HPDE6-E6E7 (cell line): ENCODE measurements around the gene ITPRIPL1.
"Not testable (repeated sequence)": the region's sequence is repeated elsewhere in the genome, so short reads cannot be mapped to it uniquely, and the experiment has no call there.

Experiments used
- DNase-seq: peaks from one replicate; pipeline ENCODE4 v3.0.0; 2011; ENCODE audit warnings: missing footprints; ENCODE audit errors: extremely low spot score

The ITPRIPL1 gene, protein sequence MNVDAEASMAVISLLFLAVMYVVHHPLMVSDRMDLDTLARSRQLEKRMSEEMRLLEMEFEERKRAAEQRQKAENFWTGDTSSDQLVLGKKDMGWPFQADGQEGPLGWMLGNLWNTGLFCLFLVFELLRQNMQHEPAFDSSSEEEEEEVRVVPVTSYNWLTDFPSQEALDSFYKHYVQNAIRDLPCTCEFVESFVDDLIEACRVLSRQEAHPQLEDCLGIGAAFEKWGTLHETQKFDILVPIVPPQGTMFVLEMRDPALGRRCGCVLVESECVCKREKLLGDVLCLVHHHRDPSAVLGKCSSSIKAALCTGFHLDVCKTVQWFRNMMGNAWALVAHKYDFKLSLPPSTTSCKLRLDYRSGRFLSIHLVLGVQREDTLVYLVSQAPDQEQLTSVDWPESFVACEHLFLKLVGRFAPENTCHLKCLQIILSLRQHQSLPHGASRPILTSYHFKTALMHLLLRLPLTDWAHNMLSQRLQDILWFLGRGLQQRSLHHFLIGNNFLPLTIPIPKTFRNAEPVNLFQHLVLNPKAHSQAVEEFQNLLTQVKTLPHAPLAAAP

DNA sequence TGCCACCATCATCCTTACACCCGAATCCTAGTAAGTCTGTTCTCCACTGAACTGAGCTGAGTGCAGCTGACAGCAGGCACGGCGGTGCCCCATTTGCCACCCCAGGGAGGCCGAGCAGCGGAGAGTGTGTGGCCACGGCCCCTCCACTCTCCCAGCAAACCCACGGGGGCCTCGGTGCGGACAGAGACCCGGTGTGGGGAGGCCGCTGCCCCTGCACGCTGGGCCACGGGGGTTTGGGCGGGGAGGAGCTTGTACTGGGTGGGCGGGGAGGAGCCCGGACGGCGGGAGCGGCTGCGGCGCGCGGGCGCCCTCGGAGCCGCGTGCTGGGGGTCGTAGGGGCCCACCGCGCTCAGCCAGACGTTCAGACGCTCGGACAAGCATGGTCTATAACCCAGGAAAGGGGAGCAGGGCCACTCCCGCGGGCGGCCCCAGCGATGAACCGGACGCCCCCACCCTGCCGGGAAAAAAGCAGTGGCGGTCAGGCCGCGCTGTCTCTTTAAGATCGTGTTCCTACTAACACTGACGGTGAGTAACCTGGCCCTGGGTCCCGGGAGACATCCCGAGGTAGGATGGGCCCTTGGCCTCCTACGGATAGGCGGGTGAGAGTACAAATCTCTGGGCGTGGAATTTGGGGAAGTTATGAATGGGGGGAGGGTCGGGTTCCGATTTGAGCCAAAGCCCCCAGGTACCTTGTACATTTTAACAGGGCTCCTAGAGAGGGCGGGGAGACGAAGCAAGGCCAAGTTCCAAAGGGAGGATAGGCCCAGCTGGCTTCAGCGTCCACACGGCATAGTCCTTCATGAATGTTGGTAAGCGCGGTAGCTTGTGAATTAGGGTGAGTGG lies at the start of gene ITPRIPL1:
Gene ITPRIPL1, plus strand, starts transcription at position 277 of the 843 bp plus-strand sequence. Its CDS starts 523 bp downstream, at position 800.
- DNase-seq = no peak

DNA sequence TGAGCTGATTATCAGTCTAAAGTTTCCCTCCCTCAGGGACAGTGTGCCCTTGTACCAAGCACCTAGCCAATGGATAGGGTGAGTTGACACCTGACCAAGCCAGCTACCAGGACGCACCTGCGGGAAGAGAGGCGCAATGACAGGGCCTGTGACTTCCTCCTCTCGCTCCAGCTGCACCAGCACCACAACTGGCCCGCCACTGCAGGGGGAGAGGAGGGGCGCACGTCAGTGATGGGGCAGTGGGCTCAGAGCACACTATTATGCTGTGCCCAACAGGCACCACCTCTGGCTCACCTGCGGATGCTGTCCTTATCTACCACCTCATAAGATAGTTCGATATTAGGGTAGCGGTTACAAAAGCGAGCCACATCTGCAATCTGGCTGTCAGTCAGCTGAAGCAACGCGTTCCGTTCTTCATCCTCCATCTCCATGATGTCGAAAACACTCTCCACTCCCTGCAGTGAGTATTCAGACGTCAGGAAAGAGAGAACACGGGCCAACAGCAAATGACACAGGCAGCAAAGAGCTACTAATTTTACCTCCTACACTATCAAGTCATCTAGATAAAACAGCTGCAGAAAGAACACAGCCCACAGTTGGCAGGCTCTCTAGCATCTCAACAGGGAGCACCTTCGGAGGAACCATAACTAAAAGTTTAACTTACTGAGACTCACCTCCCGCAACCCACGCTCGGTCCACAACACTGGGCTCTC lies 48.2 kb upstream of the ITPRIPL1 start:
- no peak for DNase-seq

DNA sequence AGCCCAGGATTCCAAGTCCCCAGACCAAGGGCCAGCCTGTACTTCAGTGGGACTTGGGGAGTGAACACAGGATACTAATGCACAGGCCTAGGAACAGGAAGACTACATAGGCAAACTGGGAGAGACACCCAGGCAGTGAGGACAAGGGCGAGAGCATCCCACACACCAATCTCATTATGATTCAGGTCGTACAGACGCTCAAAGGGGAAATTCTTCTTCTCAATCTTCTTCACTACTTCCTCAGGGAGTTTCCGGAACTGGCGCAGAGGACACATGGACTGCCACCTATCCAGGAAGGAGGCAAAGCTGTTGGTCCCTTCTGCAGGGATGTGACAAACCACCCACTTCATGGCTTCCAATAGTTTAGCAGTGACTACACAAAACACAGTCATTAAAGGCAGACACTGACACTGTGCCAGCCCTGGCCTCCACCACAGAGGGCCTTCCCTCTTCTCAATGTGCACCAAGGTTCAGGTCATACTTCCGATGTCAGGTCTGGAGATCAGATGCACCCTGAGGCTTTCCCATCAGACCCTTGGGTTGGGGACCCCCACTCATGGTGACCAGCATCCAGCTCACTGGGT lies 37.8 kb upstream of the ITPRIPL1 start:
- DNase-seq = no peak

DNA sequence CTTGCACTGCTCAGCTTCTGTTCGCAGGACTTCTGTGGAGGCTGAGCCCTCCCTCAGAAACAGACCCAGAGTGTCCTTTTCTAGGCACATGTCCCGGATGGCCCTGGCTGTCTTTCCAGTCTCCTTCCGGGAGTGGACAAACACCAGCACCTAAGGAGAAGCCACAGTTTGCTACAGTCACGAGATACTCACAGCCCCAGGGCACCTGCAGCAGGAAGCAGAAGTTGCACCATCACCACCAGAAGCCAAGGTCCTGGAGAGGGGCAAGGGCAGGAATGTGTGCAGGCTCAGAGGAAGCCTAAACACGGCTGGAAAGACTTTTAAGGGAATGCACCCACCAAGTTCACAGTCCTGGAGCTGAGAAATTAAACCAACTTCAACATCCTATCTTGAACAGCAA lies 33.4 kb upstream of the ITPRIPL1 start:
- DNase-seq = no peak

DNA sequence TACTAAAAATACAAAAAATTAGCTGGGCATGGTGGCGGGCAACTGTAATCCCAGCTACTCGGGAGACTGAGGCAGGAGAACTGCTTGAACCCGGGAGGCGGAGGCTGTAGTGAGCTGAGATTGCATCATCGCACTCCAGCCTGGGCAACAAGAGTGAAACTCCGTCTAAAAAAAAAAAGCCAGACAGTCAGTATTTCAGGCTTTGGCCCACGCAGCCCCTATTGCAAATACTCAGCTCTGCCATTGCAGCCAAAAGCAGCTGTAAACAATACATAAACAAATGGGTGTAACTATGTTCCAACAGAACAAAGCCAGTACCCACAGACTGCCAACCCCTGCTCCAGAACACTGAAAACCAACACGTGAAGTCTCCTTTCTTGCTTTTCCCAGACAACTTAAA lies 30.8 kb upstream of the ITPRIPL1 start:
- DNase-seq = not testable (repeated sequence)

DNA sequence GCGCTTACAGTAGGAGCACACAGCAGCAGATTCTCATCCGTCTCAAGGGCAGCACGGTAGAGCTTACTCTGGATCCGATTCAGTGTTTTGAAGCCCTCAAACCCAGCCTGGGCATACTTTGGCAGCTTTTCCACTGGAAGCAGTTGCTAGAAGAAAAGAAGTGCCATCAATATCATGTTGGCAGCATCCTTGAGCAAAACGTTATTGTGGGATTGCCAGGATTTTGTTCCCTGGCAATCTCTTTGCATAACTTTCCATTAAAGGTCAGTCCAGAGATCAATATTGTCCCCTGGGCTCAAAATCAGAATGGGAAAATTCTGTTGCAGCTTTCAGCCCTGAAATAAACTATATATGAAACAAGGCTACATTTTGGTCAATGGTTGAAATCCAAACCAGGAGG lies 28.2 kb upstream of the ITPRIPL1 start:
- no peak for DNase-seq

DNA sequence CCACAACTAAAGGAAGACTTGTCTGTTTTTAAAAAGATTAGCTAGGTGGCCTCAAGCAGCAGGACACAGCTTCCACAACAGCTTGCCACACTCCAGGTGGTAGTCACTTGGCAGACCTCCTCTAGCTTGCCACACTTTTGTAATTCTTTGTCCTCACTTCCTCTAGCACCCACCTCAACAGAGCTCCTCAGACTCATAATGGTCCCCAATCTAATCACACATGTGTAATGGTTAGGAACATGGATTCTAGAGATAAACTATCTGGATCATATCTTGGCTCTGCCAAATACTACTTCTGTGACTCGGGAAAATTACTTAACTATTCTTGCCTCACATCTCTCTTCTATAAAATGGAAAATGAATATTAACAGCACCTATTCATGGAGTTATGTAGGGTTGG lies 23.3 kb upstream of the ITPRIPL1 start:
- no peak for DNase-seq

DNA sequence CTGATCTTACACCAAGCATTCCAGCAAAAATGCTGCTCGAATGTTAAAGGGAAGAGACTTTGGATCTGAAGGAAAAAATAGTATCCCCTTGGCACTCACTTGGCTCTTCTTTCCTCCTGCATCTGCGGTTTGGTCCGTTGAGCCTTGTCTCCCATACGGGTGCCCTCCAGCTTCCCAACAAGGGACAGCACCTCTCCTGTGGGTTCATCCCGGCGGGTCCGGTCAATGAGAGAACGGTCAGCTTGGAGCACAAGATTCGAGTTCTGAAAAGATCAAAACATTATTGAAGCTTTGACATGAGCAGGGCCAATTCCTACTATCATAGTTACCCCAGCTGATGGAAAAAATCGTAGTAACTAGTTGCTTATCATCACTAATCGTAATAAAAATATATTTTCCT lies 20.5 kb upstream of the ITPRIPL1 start:
- DNase-seq = no peak

DNA sequence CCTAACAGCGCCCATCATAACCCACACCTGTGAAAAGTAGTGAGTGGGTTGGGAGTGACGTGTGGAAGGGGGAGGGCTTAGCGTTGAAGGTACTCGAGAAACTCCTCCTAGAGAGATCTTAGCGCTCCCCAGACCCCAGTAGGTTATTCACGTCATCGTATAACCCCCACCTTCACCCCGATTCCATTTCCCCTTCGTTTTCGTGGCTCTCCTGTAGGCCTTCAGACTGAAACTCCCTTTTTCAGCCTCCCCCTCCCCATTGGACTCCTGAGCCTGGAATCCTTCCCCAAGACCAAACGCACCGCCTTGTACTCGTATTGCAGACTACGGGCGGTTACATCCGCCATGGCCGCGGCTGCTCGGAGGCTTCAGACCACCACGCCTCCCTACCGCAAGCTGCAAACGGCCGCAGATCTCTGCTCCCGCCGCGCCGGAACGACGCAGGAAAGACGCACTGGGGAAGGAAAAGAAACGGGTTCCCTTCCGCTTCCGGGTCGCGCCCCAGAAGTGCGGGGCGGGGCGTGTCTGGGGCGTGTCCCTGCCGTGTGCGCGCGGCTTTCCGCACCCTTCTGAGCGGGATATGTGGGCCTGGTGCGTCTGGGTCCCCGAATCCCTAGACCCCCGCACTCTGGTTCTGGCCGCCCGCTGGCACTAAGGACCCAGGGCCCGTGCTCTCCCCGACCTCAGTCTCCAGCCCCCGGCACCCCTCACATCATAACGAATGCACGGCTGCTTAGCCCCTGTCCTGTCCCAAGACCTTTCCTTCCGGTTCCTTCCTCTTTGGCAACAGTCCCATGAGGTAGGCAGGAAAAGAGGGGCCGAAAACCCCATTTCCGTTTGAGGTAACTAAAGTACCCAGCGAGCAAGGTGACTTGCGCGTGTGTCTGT lies 19.8 kb upstream of the ITPRIPL1 start, which contains the start of gene SNRNP200:
Gene SNRNP200, minus strand, starts transcription at position 456 of the 888 bp plus-strand sequence. Its CDS starts 109 bp downstream, at position 347.
- peak; percentile 76 for DNase-seq

DNA sequence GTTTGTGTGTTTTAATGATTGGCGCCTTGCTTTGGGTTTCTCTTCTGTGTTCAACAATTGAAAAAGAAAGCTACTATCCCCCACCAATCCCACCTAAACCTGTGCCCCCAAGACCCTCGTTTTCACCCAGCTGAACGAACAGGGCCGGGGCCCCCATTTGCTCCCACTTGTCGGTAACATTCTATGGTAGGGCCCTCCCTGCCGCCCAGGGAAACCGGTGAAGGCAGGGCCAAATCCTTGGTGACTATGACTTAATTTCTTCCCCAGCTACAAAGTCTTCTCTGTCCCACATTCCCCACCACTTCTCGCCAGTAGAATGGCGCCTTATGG lies 19.2 kb upstream of the ITPRIPL1 start:
- no peak for DNase-seq

DNA sequence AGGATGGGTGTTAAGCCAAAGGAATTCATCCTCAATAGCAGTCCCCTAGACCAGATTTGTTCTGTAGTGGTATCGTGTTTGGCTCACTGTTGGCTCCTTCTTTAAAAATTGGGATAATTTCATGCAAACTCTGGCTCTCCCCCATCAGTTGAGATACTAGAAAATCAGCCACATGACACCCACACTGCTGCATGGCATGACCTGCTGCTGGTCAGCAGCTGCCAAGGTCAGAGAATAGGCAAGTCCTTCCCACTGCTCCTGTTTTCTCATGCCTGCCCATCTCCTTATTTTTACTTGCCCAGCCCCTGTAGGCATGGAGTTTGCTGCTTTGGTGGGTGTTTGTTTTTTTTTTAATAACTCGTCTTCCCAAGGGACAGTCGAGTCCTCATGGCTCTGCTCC lies 18.7 kb upstream of the ITPRIPL1 start:
- DNase-seq = no peak

DNA sequence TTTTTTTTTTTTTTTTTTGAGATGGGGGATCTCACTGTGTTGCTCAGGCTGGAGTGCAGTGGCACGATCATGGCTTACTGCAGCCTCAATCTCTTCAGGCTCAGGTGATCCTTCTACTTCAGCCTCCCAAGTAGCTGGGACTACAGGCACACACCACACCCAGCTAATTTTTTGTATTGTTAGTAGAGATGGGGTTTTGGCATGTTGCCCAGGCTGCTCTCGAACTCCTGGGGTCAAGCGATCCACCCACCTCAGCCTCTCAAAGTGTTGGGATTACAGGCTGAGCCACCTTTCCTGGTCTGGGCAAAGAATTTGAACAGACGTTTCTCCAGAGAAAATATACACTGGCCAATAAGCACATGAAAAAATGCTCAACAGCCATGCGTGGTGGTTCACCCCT lies 16.9 kb upstream of the ITPRIPL1 start:
- DNase-seq = no peak

DNA sequence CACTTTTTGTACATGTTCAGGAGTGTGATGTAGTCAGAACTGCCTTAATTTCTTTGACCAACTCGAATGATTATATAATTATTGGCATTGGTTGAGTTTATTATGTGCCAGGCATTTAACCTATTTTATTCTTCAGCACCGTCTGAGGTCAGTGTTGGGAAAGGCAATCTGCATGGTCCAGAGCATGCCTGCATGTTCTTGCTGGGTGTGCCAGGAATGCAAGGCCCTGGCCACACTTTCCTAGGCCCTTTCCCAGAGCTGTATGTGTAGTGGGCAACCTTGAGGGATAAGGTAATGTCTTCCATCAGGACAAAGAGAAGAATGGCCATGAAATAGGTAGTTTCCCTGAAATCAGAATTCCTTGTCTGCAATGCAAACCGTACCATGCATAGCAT lies 10.1 kb upstream of the ITPRIPL1 start:
- no peak for DNase-seq

DNA sequence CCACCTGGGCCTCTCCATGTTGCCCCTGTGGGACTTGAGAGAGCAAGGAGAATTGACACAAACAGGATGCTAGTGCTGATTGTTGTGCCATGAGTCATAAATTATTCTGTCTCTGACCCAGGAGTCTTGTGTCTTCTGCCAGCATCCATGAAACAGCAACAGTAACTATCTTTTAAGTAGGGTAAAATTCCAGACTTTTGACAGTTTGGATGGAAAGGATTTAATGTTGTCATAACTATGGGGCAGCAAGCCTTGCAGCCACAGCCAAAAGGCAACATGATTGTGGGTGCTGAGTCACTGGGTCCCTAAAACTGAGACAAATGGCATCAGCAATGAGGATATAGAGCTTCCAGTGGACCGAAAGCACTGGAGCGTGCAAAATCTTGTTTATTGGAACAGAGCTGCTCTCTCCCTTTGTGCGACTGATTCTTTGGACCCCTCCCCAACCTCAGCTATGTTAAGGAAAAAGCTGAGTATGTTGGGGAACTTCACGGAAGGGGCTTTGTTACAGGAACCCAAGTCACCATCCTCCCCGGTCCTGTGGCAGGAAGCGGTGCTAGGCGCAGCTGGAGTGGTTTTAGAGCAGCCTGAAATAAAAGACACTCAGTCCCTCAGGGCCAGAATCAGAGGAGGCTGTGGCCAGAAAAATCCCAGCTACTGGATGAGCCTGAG lies 9.6 kb upstream of the ITPRIPL1 start:
- no peak for DNase-seq

DNA sequence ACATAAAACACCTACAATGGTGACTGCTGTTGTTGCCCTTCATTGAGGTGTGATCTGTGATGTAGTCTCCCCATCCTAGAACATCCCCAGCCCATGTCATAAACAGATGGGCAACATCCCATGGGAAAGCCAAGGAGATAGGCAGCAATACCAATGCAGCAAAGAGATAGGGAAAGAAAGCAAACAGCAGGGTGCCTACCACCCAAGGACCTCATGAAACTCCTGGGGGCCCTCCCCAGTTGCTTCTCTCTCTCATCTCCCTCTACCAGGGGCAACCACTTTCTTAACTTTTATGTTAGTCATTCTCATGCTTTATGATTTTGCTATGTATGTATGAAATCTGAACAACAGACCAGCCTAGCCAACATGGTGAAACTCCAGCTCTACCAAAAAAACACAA lies 8.1 kb upstream of the ITPRIPL1 start:
- no peak for DNase-seq

DNA sequence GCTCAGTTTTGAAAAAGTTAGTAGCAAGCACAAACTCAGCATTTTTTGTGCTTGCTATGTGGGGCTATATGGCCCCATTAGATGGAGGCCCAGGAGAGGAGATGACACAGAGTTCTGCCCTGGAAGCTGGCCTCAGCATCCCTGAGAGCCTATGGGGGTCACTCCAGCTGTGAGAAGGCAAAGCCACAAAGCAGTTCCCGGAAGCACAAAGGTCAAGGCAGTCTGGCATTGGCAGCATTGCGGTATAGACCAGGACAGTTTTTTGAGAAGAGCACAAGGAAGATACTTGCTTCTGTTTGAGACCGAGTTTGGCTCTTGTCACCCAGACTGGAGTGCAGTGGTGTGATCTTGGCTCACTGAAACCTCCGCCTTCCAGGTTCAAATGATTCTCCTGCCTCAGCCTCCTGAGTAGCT lies 7.5 kb upstream of the ITPRIPL1 start:
- DNase-seq = no peak

DNA sequence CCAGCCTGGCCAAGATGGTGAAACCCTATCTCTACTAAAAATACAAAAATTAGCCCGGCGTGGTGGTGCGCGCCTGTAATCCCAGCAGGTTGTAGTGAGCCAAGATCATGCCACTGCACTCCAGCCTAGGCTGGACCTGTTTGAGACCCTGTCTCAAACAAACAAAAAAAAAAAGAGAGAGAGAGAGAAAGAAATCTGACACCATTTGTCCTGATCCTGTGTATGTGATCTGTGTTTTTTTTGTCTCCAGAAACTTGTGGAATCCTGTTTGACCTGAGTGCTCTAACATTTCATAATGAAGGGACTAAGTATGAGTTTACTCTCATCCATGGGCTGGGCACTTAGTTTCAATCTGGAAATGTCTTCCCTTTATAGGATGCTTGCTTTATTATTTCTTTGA lies 6.4 kb upstream of the ITPRIPL1 start:
- no peak for DNase-seq

DNA sequence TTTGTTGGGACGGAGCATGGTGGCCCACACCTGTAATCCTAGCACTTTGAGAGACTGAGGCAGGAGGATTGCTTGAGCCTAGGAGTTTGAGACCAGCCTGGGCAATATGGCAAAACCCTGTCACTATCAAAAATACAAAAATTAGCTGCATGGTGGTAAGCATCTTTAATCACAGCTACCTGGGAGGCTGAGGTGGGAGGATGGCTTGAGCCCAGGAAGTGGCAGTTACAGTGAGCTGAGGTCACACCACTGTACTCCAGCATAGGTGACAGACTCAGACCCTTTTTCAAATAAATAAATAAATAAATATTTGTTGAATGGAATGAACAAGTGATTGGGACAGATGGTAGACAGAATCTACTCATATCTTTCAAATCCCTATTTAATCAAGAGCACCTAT lies 5.7 kb upstream of the ITPRIPL1 start:
- DNase-seq = no peak

DNA sequence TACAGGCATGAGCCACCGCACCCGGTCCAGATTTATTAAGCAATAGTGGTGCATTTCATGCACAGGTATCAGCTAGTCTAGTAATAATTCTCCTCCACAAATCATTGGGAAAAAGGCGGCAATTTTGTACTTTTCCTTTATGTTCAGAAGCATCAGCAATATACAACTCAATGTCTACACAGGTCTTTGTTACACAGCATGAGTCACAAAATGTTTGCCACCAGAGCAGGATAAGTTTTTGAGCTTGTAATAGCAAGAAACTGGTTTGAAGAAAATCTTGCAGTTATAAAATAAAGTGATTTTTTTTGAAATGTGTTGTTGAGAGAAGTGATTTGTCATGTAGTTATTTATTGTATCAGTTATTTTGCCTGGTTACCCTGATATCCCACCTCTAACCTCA lies 4.8 kb upstream of the ITPRIPL1 start:
- no peak for DNase-seq
